H9 (cell line): ENCODE results near the gene ABCC11. TPM values are rescaled to one million over a fixed set of nuclear protein-coding genes. Genes with fewer than 3 reads are reported as not detected.

Source experiments
- DNase-seq: peaks from one replicate; pipeline ENCODE4 v3.0.0-alpha.2; 2017
- H2AFZ ChIP-seq: one replicate; pipeline ENCODE4 v1.6.1; 2013; ENCODE audit warnings: mild to moderate bottlenecking, low read length, control low read depth, moderate library complexity
- H2AK5ac ChIP-seq: 2 replicates; pipeline ENCODE4 v1.6.1; 2013; ENCODE audit warnings: low read length, control low read depth, mixed read lengths; ENCODE audit not compliant: insufficient read length
- H2BK120ac ChIP-seq: one replicate; pipeline ENCODE4 v1.6.1; 2013; ENCODE audit warnings: low read depth, mild to moderate bottlenecking, low read length, control low read depth, inconsistent platforms; ENCODE audit not compliant: poor library complexity, severe bottlenecking
- H2BK12ac ChIP-seq: 2 replicates; pipeline ENCODE4 v1.6.1; 2013; ENCODE audit warnings: low read length, control low read depth, mixed read lengths, low read depth; ENCODE audit not compliant: insufficient read length
- H2BK15ac ChIP-seq: 2 replicates; pipeline ENCODE4 v1.6.1; 2013; ENCODE audit warnings: low read depth, low read length, control low read depth
- H2BK20ac ChIP-seq: one replicate; pipeline ENCODE4 v1.6.1; 2013; ENCODE audit warnings: low read depth, mild to moderate bottlenecking, low read length, control low read depth, inconsistent platforms; ENCODE audit not compliant: poor library complexity, severe bottlenecking
- H2BK5ac ChIP-seq: 2 replicates; pipeline ENCODE4 v1.6.1; 2013; ENCODE audit warnings: low read length, control low read depth, mixed read lengths; ENCODE audit not compliant: insufficient read length
- H3K14ac ChIP-seq: 2 replicates; pipeline ENCODE4 v1.6.1; 2013; ENCODE audit warnings: low read length, control low read depth; ENCODE audit not compliant: insufficient read depth
- H3K18ac ChIP-seq: 2 replicates; pipeline ENCODE4 v1.6.1; 2013; ENCODE audit warnings: low read depth, mild to moderate bottlenecking, mixed read lengths, low read length, control low read depth; ENCODE audit not compliant: insufficient read length
- H3K23ac ChIP-seq: 2 replicates; pipeline ENCODE4 v1.6.1; 2013; ENCODE audit warnings: low read length, control low read depth, mixed read lengths, low read depth; ENCODE audit not compliant: insufficient read length
- H3K23me2 ChIP-seq: 2 replicates; pipeline ENCODE4 v1.6.1; 2013; ENCODE audit warnings: low read depth, mild to moderate bottlenecking, mixed read lengths, low read length, control low read depth; ENCODE audit not compliant: insufficient read length, poor library complexity, severe bottlenecking
- H3K27ac ChIP-seq: 2 replicates; pipeline ENCODE4 v1.5.1; 2013; ENCODE audit warnings: low read length, control low read depth, mixed read lengths, low read depth; ENCODE audit not compliant: insufficient read length
- H3K27me3 ChIP-seq: 2 replicates; pipeline ENCODE4 v1.6.1; 2013; ENCODE audit warnings: low read length, control low read depth, inconsistent platforms; ENCODE audit not compliant: insufficient read depth
- H3K4ac ChIP-seq: 2 replicates; pipeline ENCODE4 v1.6.1; 2013; ENCODE audit warnings: low read depth, mild to moderate bottlenecking, control low read depth, inconsistent platforms, low read length, moderate library complexity
- H3K4me1 ChIP-seq: 2 replicates; pipeline ENCODE4 v1.6.1; 2013; ENCODE audit warnings: low read length, control low read depth, inconsistent platforms; ENCODE audit not compliant: insufficient read depth
- H3K4me2 ChIP-seq: 2 replicates; pipeline ENCODE4 v1.6.1; 2013; ENCODE audit warnings: low read length, control low read depth, mixed read lengths; ENCODE audit not compliant: insufficient read length, insufficient read depth
- H3K56ac ChIP-seq: 2 replicates; pipeline ENCODE4 v1.6.1; 2013; ENCODE audit warnings: low read depth, mild to moderate bottlenecking, mixed read lengths, low read length, control low read depth; ENCODE audit not compliant: insufficient read length
- H3K79me1 ChIP-seq: 2 replicates; pipeline ENCODE4 v1.6.1; 2013; ENCODE audit warnings: low read depth, mild to moderate bottlenecking, moderate library complexity, low read length, control low read depth, inconsistent platforms; ENCODE audit not compliant: insufficient read depth, poor library complexity, severe bottlenecking
- H3K79me2 ChIP-seq: 2 replicates; pipeline ENCODE4 v1.6.1; 2013; ENCODE audit warnings: low read length, control low read depth, inconsistent platforms; ENCODE audit not compliant: insufficient read depth
- H3K9ac ChIP-seq: 2 replicates; pipeline ENCODE4 v1.6.1; 2013; ENCODE audit warnings: low read length, control low read depth, mixed read lengths; ENCODE audit not compliant: insufficient read length; ENCODE audit errors: extremely low read depth
- H3K9me3 ChIP-seq: one replicate; pipeline ENCODE4 v1.6.1; 2013; ENCODE audit warnings: low read depth, low read length, inconsistent platforms; ENCODE audit not compliant: control insufficient read depth
- H3T11ph ChIP-seq: one replicate; pipeline ENCODE4 v1.6.1; 2013; ENCODE audit warnings: mild to moderate bottlenecking, low read length, control low read depth, inconsistent platforms
- H4K20me1 ChIP-seq: one replicate; pipeline ENCODE4 v1.6.1; 2013; ENCODE audit not compliant: control insufficient read depth, insufficient read length, insufficient read depth
- H4K5ac ChIP-seq: 2 replicates; pipeline ENCODE4 v1.6.1; 2013; ENCODE audit warnings: low read depth, mild to moderate bottlenecking, mixed read lengths, low read length, control low read depth; ENCODE audit not compliant: insufficient read length
- H4K8ac ChIP-seq: replicated peaks from 2 replicates; pipeline ENCODE4 v1.6.1; 2013; ENCODE audit warnings: low read length, control low read depth, mixed read lengths, low read depth; ENCODE audit not compliant: insufficient read length
- H4K91ac ChIP-seq: 2 replicates; pipeline ENCODE4 v1.6.1; 2013; ENCODE audit warnings: low read depth, mild to moderate bottlenecking, moderate library complexity, mixed read lengths, low read length, control low read depth; ENCODE audit not compliant: insufficient read length
- H3K27ac Mint-ChIP-seq, 3 experiments: 2 replicates in 2 of 3; 3 replicates in 1 of 3; pipeline ENCODE4 v1.8.0; 2020 to 2021; ENCODE audit warnings: mixed read lengths in 3 of 3, mild to moderate bottlenecking in 1 of 3, moderate library complexity in 1 of 3
- H3K27me3 Mint-ChIP-seq: 2 replicates; pipeline ENCODE4 v1.8.0; 2021; ENCODE audit warnings: low read depth, mild to moderate bottlenecking, moderate library complexity, mixed read lengths
- H3K36me3 Mint-ChIP-seq, 3 experiments: 2 replicates in 2 of 3; 3 replicates in 1 of 3; pipeline ENCODE4 v1.8.0; 2020 to 2021; ENCODE audit warnings: low read depth in 3 of 3, mixed read lengths in 3 of 3; ENCODE audit not compliant: insufficient read depth in 1 of 3
- H3K4me1 Mint-ChIP-seq, 2 experiments: 2 replicates each; pipeline ENCODE4 v1.8.0; 2020; ENCODE audit warnings: mixed read lengths in 2 of 2
- H3K4me3 Mint-ChIP-seq, 2 experiments: 2 replicates in 1 of 2; 3 replicates in 1 of 2; pipeline ENCODE4 v1.8.0; 2020 to 2021; ENCODE audit warnings: mild to moderate bottlenecking in 2 of 2, mixed read lengths in 2 of 2, moderate library complexity in 1 of 2
- H3K9me3 Mint-ChIP-seq, 2 experiments: 2 replicates in 1 of 2; 3 replicates in 1 of 2; pipeline ENCODE4 v1.8.0; 2020; ENCODE audit warnings: mild to moderate bottlenecking in 2 of 2, mixed read lengths in 2 of 2, moderate library complexity in 1 of 2
- CTCF ChIP-seq: fragments of 200-600 bp; sonication (generic); conservative IDR thresholded peaks from 3 replicates; pipeline ENCODE4 v1.8.0; 2021; ENCODE audit warnings: antibody characterized with exemption, mild to moderate bottlenecking
- WGBS: extraction: QIAGEN DNeasy Blood & Tissue Kit; methylation state at CpG from one replicate; pipeline ENCODE4 v1.1.7; 2013; ENCODE audit warnings: missing lambda C conversion rate, low lambda C conversion rate, mixed read lengths; ENCODE audit not compliant: insufficient read length; ENCODE audit errors: extremely low coverage; 5-methylcytosine and 5-hydroxymethylcytosine counted together
- total RNA-seq: library from RNA; stranded (reverse); gene quantifications from 2 replicates; pipeline ENCODE4 v1.2.1, GENCODE V29; 2021

ABCC11 gene
- total RNA-seq, 1 experiment from 2014 or later: 0.33 TPM

- no peak overlapping the region for H3K9ac ChIP-seq
- DNase-seq: no peak
- no peak overlapping the region for H2AK5ac ChIP-seq
- H2BK5ac ChIP-seq: no peak overlapping the region
- Mint-ChIP-seq H3K27me3 (no peaks in the 10 kb centered on the region; the same call in 1 of the 2 replicates), H3K27ac (no peak overlapping the region), H3K36me3 (peaks cover 0 to 5% (median 0%) of the 10 kb centered on the region in 3 experiments; a peak in 1 of 7 replicates), H3K4me3 (no peak overlapping the region), H3K4me1 (peaks cover 9 to 10% of the 10 kb centered on the region in 2 experiments), H3K9me3 (no peaks in the 10 kb centered on the region; a peak in 2 of 5 replicates)
- H2BK120ac ChIP-seq: no peak overlapping the region
- no peak overlapping the region for H3K4ac ChIP-seq
- no peak overlapping the region for H2BK15ac ChIP-seq
- H4K8ac ChIP-seq: no peak overlapping the region
- no peak overlapping the region for H2BK20ac ChIP-seq
- no peaks in the 10 kb centered on the region for H4K20me1 ChIP-seq
- H2BK12ac ChIP-seq: no peak overlapping the region
- no peaks in the 10 kb centered on the region for H3K4me1 ChIP-seq
- H3T11ph ChIP-seq: no peak overlapping the region
- no peak overlapping the region for H3K27ac ChIP-seq
- no peak overlapping the region for H4K91ac ChIP-seq
- WGBS: no CpG with 5 or more reads among the region's 3 CpGs
- no peak overlapping the region for H4K5ac ChIP-seq
- TF ChIP-seq CTCF: no peak
- no peaks in the 10 kb centered on the region for H3K79me2 ChIP-seq
- H3K9me3 ChIP-seq: no peaks in the 10 kb centered on the region
- no peaks in the 10 kb centered on the region for H3K27me3 ChIP-seq
- H3K4me2 ChIP-seq: no peak overlapping the region
- no peaks in the 10 kb centered on the region for H3K79me1 ChIP-seq
- H2AFZ ChIP-seq: no peak overlapping the region
- no peak overlapping the region for H3K23ac ChIP-seq
- no peak overlapping the region for H3K14ac ChIP-seq
- H3K56ac ChIP-seq: no peak overlapping the region
- no peak overlapping the region for H3K18ac ChIP-seq
- no peaks in the 10 kb centered on the region for H3K23me2 ChIP-seq
Measured at GRCh38 chr16:48139517-48139916, 107.8 kb downstream of the ABCC11 start.
